Erythroblast (primary cell): ENCODE results near the gene USP2.

Source experiments
- GATA1 ChIP-seq: IDR thresholded peaks from 2 replicates; pipeline ENCODE4 v1.6.1; 2011; ENCODE audit warnings: low read depth, mild to moderate bottlenecking, control low read depth, low read length, moderate library complexity
- POLR2A ChIP-seq: IDR thresholded peaks from 2 replicates; pipeline ENCODE4 v1.6.1; 2011; ENCODE audit warnings: mild to moderate bottlenecking, low read length

DNA sequence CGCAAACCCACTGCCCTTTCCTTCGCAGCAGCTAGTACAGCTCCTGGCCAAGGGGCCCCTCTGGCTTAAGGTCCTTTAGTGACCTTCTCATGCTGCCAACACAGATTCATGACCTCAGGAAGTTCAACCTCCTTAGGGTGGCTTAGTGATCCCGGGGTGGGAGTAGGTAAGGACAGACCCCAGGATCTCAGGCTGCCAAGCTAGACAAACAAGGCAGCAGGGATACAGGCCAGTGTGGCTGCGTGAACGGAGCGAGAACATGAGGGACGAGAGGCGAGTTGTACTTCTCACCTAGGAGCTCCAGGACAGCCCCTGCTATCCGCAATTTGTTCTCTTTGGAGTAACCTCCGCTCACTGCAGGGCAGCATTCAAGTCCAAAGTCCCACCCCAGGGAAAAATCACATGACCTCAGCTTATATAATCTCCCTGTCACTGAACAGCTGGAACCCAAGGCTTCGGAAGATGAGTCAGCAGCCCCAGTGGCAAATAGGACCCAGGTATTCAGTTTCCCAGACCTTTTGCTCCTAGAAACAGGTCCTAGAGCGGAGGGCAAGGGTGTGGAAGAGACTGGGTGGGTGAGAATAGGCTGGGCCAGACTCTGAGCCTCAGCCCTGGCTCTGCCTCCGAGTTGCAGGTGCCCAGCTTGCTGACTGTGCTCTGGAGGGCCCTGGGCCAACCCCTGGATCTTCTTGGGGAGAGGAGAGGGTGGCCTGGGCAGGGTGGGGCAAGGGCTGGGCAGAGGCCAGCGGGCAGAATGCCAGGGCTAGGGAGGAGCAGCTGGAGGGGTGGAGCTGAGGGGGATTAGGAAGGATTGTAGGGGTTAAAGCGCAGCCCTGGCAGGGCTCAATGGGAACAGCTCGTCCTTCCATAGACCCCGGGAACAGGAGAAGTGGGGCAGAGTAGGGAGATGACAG, 13.1 kb downstream of the USP2 start:
- TF ChIP-seq POLR2A (no peak), GATA1 (no peak)
